Neutrophil (primary cell): ENCODE results near the gene CCDC78.

ENCODE experiments used
- H3K27ac ChIP-seq: fragments of 200-600 bp; sonication (generic); 2 replicates; pipeline ENCODE4 v1.5.1; 2016; ENCODE audit warnings: mild to moderate bottlenecking, moderate library complexity
- H3K27me3 ChIP-seq: fragments of 200-600 bp; sonication (generic); 2 replicates; pipeline ENCODE4 v1.6.0; 2016; ENCODE audit warnings: mild to moderate bottlenecking
- H3K36me3 ChIP-seq: fragments of 200-600 bp; sonication (generic); 2 replicates; pipeline ENCODE4 v1.5.1; 2017
- H3K4me1 ChIP-seq, 2 experiments: fragments of 200-600 bp in 1 of 2; sonication (generic) in 1 of 2; 1 replicate in 1 of 2; 2 replicates in 1 of 2; pipeline versions ENCODE4 v1.5.1 to v1.6.1; 2013 to 2016; ENCODE audit warnings: low read depth in 1 of 2, low read length in 1 of 2, mild to moderate bottlenecking in 1 of 2, moderate library complexity in 1 of 2; ENCODE audit not compliant: control insufficient read depth in 1 of 2, insufficient read depth in 1 of 2
- H3K4me3 ChIP-seq, 2 experiments: fragments of 200-600 bp in 1 of 2; sonication (generic) in 1 of 2; 1 replicate in 1 of 2; 2 replicates in 1 of 2; pipeline ENCODE4 v1.5.1; 2013 to 2016; ENCODE audit warnings: low read depth in 1 of 2, low read length in 1 of 2, mild to moderate bottlenecking in 1 of 2, moderate library complexity in 1 of 2
- H3K9me3 ChIP-seq: fragments of 200-600 bp; sonication (generic); 2 replicates; pipeline ENCODE4 v1.5.1; 2016
- TF ChIP-seq, protein P1 (sequence below): fragments of 200-600 bp; sonication (generic); IDR thresholded peaks from 2 replicates; pipeline ENCODE4 v1.5.1; 2016; ENCODE audit warnings: antibody characterized with exemption

Gene CCDC78

GRCh38 chr16:678858-679813 is 47.1 kb downstream of the CCDC78 start:
- peak overlapping the region; percentile 42 to 91 for H3K4me3 ChIP-seq
- H3K27me3 ChIP-seq, result peaks cover 43% of the 10 kb centered on the region
- TF ChIP-seq, protein P1, sequence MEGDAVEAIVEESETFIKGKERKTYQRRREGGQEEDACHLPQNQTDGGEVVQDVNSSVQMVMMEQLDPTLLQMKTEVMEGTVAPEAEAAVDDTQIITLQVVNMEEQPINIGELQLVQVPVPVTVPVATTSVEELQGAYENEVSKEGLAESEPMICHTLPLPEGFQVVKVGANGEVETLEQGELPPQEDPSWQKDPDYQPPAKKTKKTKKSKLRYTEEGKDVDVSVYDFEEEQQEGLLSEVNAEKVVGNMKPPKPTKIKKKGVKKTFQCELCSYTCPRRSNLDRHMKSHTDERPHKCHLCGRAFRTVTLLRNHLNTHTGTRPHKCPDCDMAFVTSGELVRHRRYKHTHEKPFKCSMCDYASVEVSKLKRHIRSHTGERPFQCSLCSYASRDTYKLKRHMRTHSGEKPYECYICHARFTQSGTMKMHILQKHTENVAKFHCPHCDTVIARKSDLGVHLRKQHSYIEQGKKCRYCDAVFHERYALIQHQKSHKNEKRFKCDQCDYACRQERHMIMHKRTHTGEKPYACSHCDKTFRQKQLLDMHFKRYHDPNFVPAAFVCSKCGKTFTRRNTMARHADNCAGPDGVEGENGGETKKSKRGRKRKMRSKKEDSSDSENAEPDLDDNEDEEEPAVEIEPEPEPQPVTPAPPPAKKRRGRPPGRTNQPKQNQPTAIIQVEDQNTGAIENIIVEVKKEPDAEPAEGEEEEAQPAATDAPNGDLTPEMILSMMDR, result no peak
- H3K9me3 ChIP-seq, result no peaks in the 10 kb centered on the region
- H3K36me3 ChIP-seq, result peaks cover 20% of the 10 kb centered on the region
- H3K4me1 ChIP-seq, result peaks cover 37 to 69% of the 10 kb centered on the region in 2 experiments
- peak overlapping the region; percentile 86 for H3K27ac ChIP-seq

GRCh38 chr16:678209-678857 is 47.9 kb downstream of the CCDC78 start:
- no peaks in the 10 kb centered on the region for H3K9me3 ChIP-seq
- H3K27me3 ChIP-seq, result peaks cover 44% of the 10 kb centered on the region
- no peak overlapping the region for H3K27ac ChIP-seq
- H3K4me3 ChIP-seq, result no peak overlapping the region
- TF ChIP-seq, protein P1, result no peak
- H3K4me1 ChIP-seq, result peaks cover 30 to 63% of the 10 kb centered on the region in 2 experiments
- H3K36me3 ChIP-seq, result peaks cover 28% of the 10 kb centered on the region

- Histone ChIP-seq H3K9me3 (no peaks in the 10 kb centered on the region), H3K4me1 (peaks cover 27 to 58% of the 10 kb centered on the region in 2 experiments), H3K4me3 (no peak overlapping the region), H3K27me3 (peaks cover 44% of the 10 kb centered on the region), H3K36me3 (peaks cover 32% of the 10 kb centered on the region), H3K27ac (no peak overlapping the region)
- TF ChIP-seq, protein P1, result no peak
Observed at GRCh38 chr16:677316-678190, 48.7 kb downstream of the CCDC78 start.

- H3K4me3 ChIP-seq, result no peak overlapping the region
- H3K4me1 ChIP-seq, result peaks cover 26 to 54% of the 10 kb centered on the region in 2 experiments
- no peak overlapping the region for H3K27ac ChIP-seq
- peaks cover 32% of the 10 kb centered on the region for H3K36me3 ChIP-seq
- H3K27me3 ChIP-seq, result peaks cover 44% of the 10 kb centered on the region
- H3K9me3 ChIP-seq, result no peaks in the 10 kb centered on the region
- TF ChIP-seq, protein P1, result no peak
Observed at GRCh38 chr16:676913-677312, 49.3 kb downstream of the CCDC78 start.

DNA sequence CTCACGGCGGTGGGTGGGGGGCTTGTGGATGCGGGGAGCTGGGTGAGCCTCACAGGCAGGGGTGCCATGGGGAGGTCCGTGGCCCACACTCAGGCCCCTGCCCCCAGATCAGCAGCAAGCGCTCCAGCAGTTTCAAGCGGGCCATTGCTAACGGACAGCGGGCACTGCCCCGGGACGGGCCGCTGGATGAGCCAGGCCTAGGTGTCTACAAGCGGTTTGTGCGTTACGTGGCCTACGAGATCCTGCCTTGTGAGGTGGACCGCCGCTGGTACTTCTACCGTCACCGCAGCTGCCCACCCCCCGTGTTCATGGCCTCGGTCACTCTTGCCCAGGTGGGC is 49.7 kb downstream of the CCDC78 start:
- Histone ChIP-seq H3K4me3 (no peak overlapping the region), H3K4me1 (peaks cover 22 to 51% of the 10 kb centered on the region in 2 experiments), H3K36me3 (peaks cover 32% of the 10 kb centered on the region), H3K9me3 (no peaks in the 10 kb centered on the region), H3K27ac (no peak overlapping the region), H3K27me3 (peaks cover 44% of the 10 kb centered on the region)
- TF ChIP-seq, protein P1, result no peak
